K562 (cell line): ENCODE measurements around the gene CACNA1C. TPM values are rescaled to one million over a fixed set of nuclear protein-coding genes. Genes with fewer than 3 reads are reported as not detected.

Experiments used
- ATAC-seq: fragments of 200-7000 bp; cut with Tn5 transposase; 3 replicates; pipeline ENCODE4 v1.9.1; 2020; ENCODE audit warnings: moderate library complexity
- BruUV-seq: library from RNA; stranded (reverse); fragments of 400-500 nt; replicated peaks from 2 replicates; lab custom pipeline; 2021; lab: Mats Ljungman, UMichigan
- CTCF ChIA-PET: fragments of 300-600 bp; formaldehyde crosslinking; extraction: SDS; loops from one replicate; lab custom pipeline; 2021; ENCODE audit warnings: low intra/inter-chr PET ratio; lab: Yijun Ruan, JAX
- POLR2A ChIA-PET: fragments of 300-600, 350-650 bp; sonication (Branson Sonifier 250); formaldehyde crosslinking; extraction: SDS; loops from one replicate; lab custom pipeline; 2021; ENCODE audit warnings: antibody characterized with exemption, inconsistent platforms; lab: Yijun Ruan, JAX
- DNase-seq, 4 experiments: peaks; one replicate each; pipeline versions ENCODE4 v3.0.0 to v3.0.0-alpha.2; 2011 to 2018; ENCODE audit warnings: low spot score in 3 of 4, mixed read lengths in 3 of 4; ENCODE audit errors: extremely low read depth in 1 of 4
- FAIRE-seq: peaks from 2 replicates; lab custom pipeline; 2011; peaks lifted over from hg19 to GRCh38; lab: Jason Lieb, UNC
- H2AFZ ChIP-seq: 2 replicates; pipeline ENCODE4 v1.6.0; 2011; ENCODE audit warnings: low read depth, low read length, control low read depth, inconsistent platforms
- H3K27ac ChIP-seq: fragments of 200-600 bp; 3 replicates; pipeline ENCODE4 v1.8.0; 2011; ENCODE audit warnings: low read depth, mild to moderate bottlenecking, control low read depth, inconsistent platforms, low read length, moderate library complexity, mixed read lengths; ENCODE audit errors: extremely low read depth
- H3K27me3 ChIP-seq, 2 experiments: fragments of 300-600 bp in 1 of 2; 2 replicates in 1 of 2; 3 replicates in 1 of 2; pipeline versions ENCODE4 v1.6.0 to v1.8.0; 2011; ENCODE audit warnings: inconsistent platforms in 2 of 2, low read length in 2 of 2, mild to moderate bottlenecking in 1 of 2, mixed read lengths in 1 of 2, moderate library complexity in 1 of 2; ENCODE audit not compliant: control insufficient read depth in 2 of 2, insufficient read depth in 2 of 2
- H3K36me3 ChIP-seq: fragments of 300-600 bp; 3 replicates; pipeline ENCODE4 v1.8.0; 2011; ENCODE audit warnings: mild to moderate bottlenecking, low read length, inconsistent platforms; ENCODE audit not compliant: control insufficient read depth, insufficient read depth
- H3K4me1 ChIP-seq, 2 experiments: fragments of 200-600 bp in 1 of 2; replicated peaks in 1 of 2; 2 replicates in 1 of 2; 3 replicates in 1 of 2; pipeline versions ENCODE4 v1.5.1 to v1.8.0; 2011; ENCODE audit warnings: inconsistent platforms in 2 of 2, low read length in 2 of 2, mild to moderate bottlenecking in 1 of 2, mixed read lengths in 1 of 2, moderate library complexity in 1 of 2; ENCODE audit not compliant: control insufficient read depth in 2 of 2, insufficient read depth in 2 of 2
- H3K4me2 ChIP-seq: 2 replicates; pipeline ENCODE4 v1.6.1; 2011; ENCODE audit warnings: low read length, control low read depth, inconsistent platforms, mixed read lengths; ENCODE audit not compliant: insufficient read depth
- H3K4me3 ChIP-seq: fragments of 200-600 bp; sonication (generic), shearing (Covaris generic); 2 replicates; pipeline ENCODE4 v1.5.1; 2016; ENCODE audit warnings: control low read depth, inconsistent platforms
- H3K79me2 ChIP-seq: fragments of 200-600 bp; 3 replicates; pipeline ENCODE4 v1.8.0; 2011; ENCODE audit warnings: low read length, inconsistent platforms; ENCODE audit not compliant: control insufficient read depth, insufficient read depth
- H3K9ac ChIP-seq, 2 experiments: 2 replicates each; pipeline versions ENCODE4 v1.6.0 to v1.6.1; 2011; ENCODE audit warnings: low read depth in 2 of 2, low read length in 2 of 2, control low read depth in 1 of 2, inconsistent platforms in 1 of 2, mild to moderate bottlenecking in 1 of 2, mixed read lengths in 1 of 2; ENCODE audit not compliant: insufficient read depth in 1 of 2
- H3K9me1 ChIP-seq: one replicate; pipeline ENCODE4 v1.6.0; 2011; ENCODE audit warnings: inconsistent platforms, mild to moderate bottlenecking, low read length, moderate library complexity; ENCODE audit not compliant: control insufficient read depth, insufficient read depth
- H3K9me3 ChIP-seq: replicated peaks from 2 replicates; pipeline ENCODE4 v1.5.1; 2011; ENCODE audit warnings: low read depth, low read length, inconsistent platforms; ENCODE audit not compliant: control insufficient read depth, insufficient read depth
- H4K20me1 ChIP-seq: replicated peaks from 2 replicates; pipeline ENCODE4 v1.6.1; 2011; ENCODE audit warnings: low read length, inconsistent platforms, mixed read lengths; ENCODE audit not compliant: control insufficient read depth, insufficient read depth
- CBFA2T2 ChIP-seq: fragments of 450-650 bp; conservative IDR thresholded peaks from 2 replicates; pipeline ENCODE4 v1.6.1; 2017; ENCODE audit warnings: mild to moderate bottlenecking
- FOSL1 ChIP-seq: fragments of 200-800 bp; sonication (Bioruptor generic); conservative IDR thresholded peaks from 2 replicates; pipeline ENCODE4 v1.6.1; 2016; ENCODE audit warnings: missing genetic modification characterization, missing compliant biosample characterization
- MEF2D ChIP-seq: conservative IDR thresholded peaks from 2 replicates; pipeline ENCODE4 v1.6.1; 2016; ENCODE audit warnings: low read depth, missing genetic modification characterization, missing compliant biosample characterization
- NRF1 ChIP-seq, 2 experiments: fragments of 450-650 bp; IDR thresholded peaks in 1 of 2; conservative IDR thresholded peaks in 1 of 2; 2 replicates each; pipeline ENCODE4 v1.6.1; 2014; ENCODE audit warnings: mild to moderate bottlenecking in 2 of 2
- POLR3G ChIP-seq: IDR thresholded peaks from 2 replicates; pipeline ENCODE4 v1.6.1; 2011; ENCODE audit not compliant: insufficient read length, insufficient replicate concordance; ENCODE audit errors: extremely low read depth
- PTRF ChIP-seq: fragments of 450-650 bp; IDR thresholded peaks from 2 replicates; pipeline ENCODE4 v1.6.1; 2016; ENCODE audit warnings: mild to moderate bottlenecking, missing genetic modification characterization, missing compliant biosample characterization
- SRSF9 ChIP-seq: fragments of 200-400 bp; formaldehyde crosslinking; IDR thresholded peaks from 2 replicates; pipeline ENCODE4 v1.6.1; 2017; ENCODE audit warnings: low read depth, low read length, borderline replicate concordance
- TEAD4 ChIP-seq, 2 experiments: sonication (generic) in 1 of 2; formaldehyde crosslinking in 1 of 2; IDR thresholded peaks; 2 replicates each; pipeline versions ENCODE4 v1.6.1 to v1.8.0; 2012 to 2022; ENCODE audit warnings: borderline replicate concordance in 1 of 2, inconsistent platforms in 1 of 2, low read length in 1 of 2, mild to moderate bottlenecking in 1 of 2, missing genetic modification reagents in 1 of 2
- YBX1 ChIP-seq: fragments of 450-650 bp; IDR thresholded peaks from 2 replicates; pipeline ENCODE4 v1.7.1; 2016; ENCODE audit warnings: mild to moderate bottlenecking
- WGBS: fragments of 100-300 bp; shearing (Covaris generic); methylation state at CpG from one replicate; pipeline ENCODE4 v1.1.6; 2016; ENCODE audit warnings: low coverage, mixed read lengths; ENCODE audit not compliant: insufficient coverage; ENCODE audit errors: missing lambda C conversion rate; 5-methylcytosine and 5-hydroxymethylcytosine counted together
- in situ Hi-C: fragments of 300-500 bp; cut with MboI; formaldehyde crosslinking; loops from 4 replicates; pipeline ENCODE4 v1.15.0; 2018; ENCODE audit warnings: inconsistent platforms, mixed read lengths
- intact Hi-C: fragments of 100-400 bp; cut with micrococcal nuclease; formaldehyde crosslinking; loops from 2 replicates; pipeline ENCODE4 v1.14.2; 2022
- polyA plus RNA-seq, 8 experiments: library from polyadenylated mRNA; depleted of rRNA in 4 of 8; stranded (reverse) in 5 of 8; unstranded in 3 of 8; fragments of >200 nt; fragmentation: Nextera tagmentation in 2 of 8; fragmentation: Illumina TruSeq in 1 of 8; extraction: Ambion mirVana in 2 of 8; extraction: Trizol in 1 of 8; gene quantifications; 2 replicates each; pipeline versions ENCODE4 v1.2.1 to v1.2.3, GENCODE V29; 2011 to 2014; ENCODE audit warnings: inconsistent platforms in 1 of 8, missing spikeins in 1 of 8
- total RNA-seq, 7 experiments: library from RNA; depleted of rRNA in 6 of 7; stranded (reverse); fragments of >200 nt in 6 of 7; fragmentation: Illumina TruSeq in 2 of 7; extraction: Trizol in 2 of 7; gene quantifications; 2 replicates each; pipeline versions ENCODE4 v1.2.1 to v1.2.3, GENCODE V29; 2011 to 2021; ENCODE audit warnings: low replicate concordance in 1 of 7
- TF ChIP-seq, protein P1 (sequence below): fragments of 250-450 bp; sonication (Bioruptor Pico); IDR thresholded peaks from 2 replicates; pipeline ENCODE4 v1.8.0; 2022; ENCODE audit warnings: inconsistent platforms, mild to moderate bottlenecking, moderate library complexity, borderline replicate concordance
- TF ChIP-seq, protein P2 (sequence below): fragments of 250-450 bp; sonication (Bioruptor Pico); IDR thresholded peaks from 2 replicates; pipeline ENCODE4 v1.4.0; 2020

Gene CACNA1C
- total and polyA plus RNA-seq, 9 of the 15 experiments (the other 6 are each of a cell fraction or from before 2014, with no cell fraction given) = not detected

DNA sequence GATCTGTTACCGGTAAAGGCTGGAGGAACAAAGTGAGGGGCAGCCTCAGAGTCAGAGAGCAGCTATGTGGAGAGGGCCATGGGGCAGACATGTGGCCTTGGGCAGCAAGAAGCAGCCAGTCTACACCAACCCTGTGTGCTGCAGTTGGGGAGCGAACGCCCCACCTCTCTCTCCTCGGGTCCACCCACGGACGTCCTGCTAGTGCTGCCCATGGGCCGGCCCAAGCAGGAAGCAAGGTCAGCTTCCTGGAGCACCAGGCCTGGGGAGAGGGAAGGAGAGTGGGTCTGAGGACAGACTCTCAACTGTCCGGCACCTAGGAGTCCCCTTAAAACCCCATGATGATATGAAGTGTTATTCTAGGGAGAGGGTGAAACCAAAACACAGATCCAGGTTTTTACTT lies 487.2 kb downstream of the CACNA1C start:
- Histone ChIP-seq H3K4me3 (no peak overlapping the region), H3K27ac (no peak overlapping the region), H3K9ac (no peak overlapping the region), H3K9me1 (no peaks in the 10 kb centered on the region), H2AFZ (no peak overlapping the region), H4K20me1 (no peaks in the 10 kb centered on the region), H3K4me2 (no peak overlapping the region), H3K36me3 (no peaks in the 10 kb centered on the region), H3K27me3 (peaks cover 0 to 7% of the 10 kb centered on the region in 2 experiments; a peak in 2 of 5 replicates), H3K9me3 (no peaks in the 10 kb centered on the region), H3K79me2 (no peaks in the 10 kb centered on the region), H3K4me1 (no peaks in the 10 kb centered on the region)
- in situ Hi-C loops = no loop called here
- ATAC-seq (no peak), FAIRE-seq (no peak), DNase-seq (no peak)
- POLR2A ChIA-PET = no interaction called here
- CTCF ChIA-PET = no interaction called here
- WGBS = 0% methylated on average over 6 of the region's 8 CpGs
- intact Hi-C loops = no loop called here
- no TSS peak for BruUV-seq
- TF ChIP-seq FOSL1 = no peak
- TF ChIP-seq YBX1 = no peak
- TF ChIP-seq, protein P1, sequence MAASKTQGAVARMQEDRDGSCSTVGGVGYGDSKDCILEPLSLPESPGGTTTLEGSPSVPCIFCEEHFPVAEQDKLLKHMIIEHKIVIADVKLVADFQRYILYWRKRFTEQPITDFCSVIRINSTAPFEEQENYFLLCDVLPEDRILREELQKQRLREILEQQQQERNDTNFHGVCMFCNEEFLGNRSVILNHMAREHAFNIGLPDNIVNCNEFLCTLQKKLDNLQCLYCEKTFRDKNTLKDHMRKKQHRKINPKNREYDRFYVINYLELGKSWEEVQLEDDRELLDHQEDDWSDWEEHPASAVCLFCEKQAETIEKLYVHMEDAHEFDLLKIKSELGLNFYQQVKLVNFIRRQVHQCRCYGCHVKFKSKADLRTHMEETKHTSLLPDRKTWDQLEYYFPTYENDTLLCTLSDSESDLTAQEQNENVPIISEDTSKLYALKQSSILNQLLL (CRISPR knock-in tag) = no peak
- no peak for TF ChIP-seq NRF1 (conservative IDR thresholded peaks at IDR 0.05 in 1 of 2, IDR thresholded peaks at IDR 0.05 in 1 of 2)
- TF ChIP-seq SRSF9 = no peak
- TF ChIP-seq CBFA2T2 = no peak
- no peak for TF ChIP-seq MEF2D (tag)
- no peak for TF ChIP-seq PTRF (tag)
- TF ChIP-seq POLR3G = no peak
- no peak for TF ChIP-seq TEAD4 (IDR thresholded peaks at IDR 0.05; ENCODE audit: low read length)
- no peak for TF ChIP-seq TEAD4 (CRISPR knock-in tag; IDR thresholded peaks at IDR 0.05; ENCODE audit: borderline replicate concordance)
- TF ChIP-seq, protein P2, sequence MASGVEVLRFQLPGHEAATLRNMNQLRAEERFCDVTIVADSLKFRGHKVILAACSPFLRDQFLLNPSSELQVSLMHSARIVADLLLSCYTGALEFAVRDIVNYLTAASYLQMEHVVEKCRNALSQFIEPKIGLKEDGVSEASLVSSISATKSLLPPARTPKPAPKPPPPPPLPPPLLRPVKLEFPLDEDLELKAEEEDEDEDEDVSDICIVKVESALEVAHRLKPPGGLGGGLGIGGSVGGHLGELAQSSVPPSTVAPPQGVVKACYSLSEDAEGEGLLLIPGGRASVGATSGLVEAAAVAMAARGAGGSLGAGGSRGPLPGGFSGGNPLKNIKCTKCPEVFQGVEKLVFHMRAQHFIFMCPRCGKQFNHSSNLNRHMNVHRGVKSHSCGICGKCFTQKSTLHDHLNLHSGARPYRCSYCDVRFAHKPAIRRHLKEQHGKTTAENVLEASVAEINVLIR (CRISPR knock-in tag) = no peak
